ENCODE results near the gene DSCAM.

DSCAM gene

DNA sequence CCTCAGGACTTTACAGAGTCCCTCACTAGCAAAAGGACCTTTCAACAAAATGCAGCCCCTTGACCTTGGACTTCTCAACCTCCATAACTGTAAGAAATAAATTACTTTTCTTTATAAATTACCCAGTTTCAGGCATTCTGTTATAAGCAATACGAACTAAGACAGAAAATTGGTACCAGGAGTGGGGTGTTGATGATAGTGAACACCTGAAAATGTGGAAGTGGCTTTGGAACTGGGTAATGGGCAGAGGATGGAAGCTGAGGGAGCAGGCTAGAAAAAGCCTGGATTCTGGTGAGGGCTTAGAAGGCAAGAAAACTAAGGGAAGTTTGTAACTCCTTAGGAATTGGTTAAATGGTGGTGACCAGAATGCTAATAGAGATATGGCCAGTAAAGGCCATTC is 46.8 kb downstream of the DSCAM start:
- in situ Hi-C loops (cut with HindIII; ENCODE audit: low pct_ligation_motif_present, low sequenced_read_pairs): no loop called here
- DNase-seq: no peak
- TF ChIP-seq, protein P1, sequence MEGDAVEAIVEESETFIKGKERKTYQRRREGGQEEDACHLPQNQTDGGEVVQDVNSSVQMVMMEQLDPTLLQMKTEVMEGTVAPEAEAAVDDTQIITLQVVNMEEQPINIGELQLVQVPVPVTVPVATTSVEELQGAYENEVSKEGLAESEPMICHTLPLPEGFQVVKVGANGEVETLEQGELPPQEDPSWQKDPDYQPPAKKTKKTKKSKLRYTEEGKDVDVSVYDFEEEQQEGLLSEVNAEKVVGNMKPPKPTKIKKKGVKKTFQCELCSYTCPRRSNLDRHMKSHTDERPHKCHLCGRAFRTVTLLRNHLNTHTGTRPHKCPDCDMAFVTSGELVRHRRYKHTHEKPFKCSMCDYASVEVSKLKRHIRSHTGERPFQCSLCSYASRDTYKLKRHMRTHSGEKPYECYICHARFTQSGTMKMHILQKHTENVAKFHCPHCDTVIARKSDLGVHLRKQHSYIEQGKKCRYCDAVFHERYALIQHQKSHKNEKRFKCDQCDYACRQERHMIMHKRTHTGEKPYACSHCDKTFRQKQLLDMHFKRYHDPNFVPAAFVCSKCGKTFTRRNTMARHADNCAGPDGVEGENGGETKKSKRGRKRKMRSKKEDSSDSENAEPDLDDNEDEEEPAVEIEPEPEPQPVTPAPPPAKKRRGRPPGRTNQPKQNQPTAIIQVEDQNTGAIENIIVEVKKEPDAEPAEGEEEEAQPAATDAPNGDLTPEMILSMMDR (IDR thresholded peaks at IDR 0.05; ENCODE audit: low read depth, low read length, missing control alignments): no peak

DNA sequence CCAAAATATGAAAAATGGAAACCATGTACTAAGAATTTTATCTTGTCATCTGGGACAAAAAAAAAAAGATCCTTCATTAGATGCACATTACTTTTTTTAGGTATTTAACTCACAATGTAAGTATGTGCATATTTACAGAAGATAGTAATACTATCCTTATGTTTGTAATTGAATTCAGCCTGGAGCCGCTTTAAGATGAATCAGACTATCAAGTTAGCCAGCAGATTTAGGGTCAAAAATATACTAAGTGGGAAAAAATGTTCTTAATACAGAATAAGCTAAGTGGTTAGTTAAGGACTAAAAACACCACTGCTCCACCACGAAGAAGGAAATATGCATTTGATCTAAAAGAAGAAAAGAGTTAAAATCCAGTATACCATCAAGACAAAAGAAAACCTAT is 49.1 kb downstream of the DSCAM start:
- H3K4me3 ChIP-seq (ENCODE audit: low read depth, low read length): no peak overlapping the region
- H3K27me3 ChIP-seq (replicated peaks): no peaks in the 10 kb centered on the region
- in situ Hi-C loops (cut with HindIII; ENCODE audit: low pct_ligation_motif_present, low sequenced_read_pairs): no loop called here
- H3K27ac ChIP-seq: no peak overlapping the region
- no peak for DNase-seq
- TF ChIP-seq, protein P1 (IDR thresholded peaks at IDR 0.05; ENCODE audit: low read depth, low read length, missing control alignments): no peak
- H3K36me3 ChIP-seq (replicated peaks): no peaks in the 10 kb centered on the region

More for the DNA sequence above, 46.8 kb downstream of the DSCAM start:
- no peak overlapping the region for H3K4me3 ChIP-seq (ENCODE audit: low read depth, low read length)
- no peaks in the 10 kb centered on the region for H3K36me3 ChIP-seq (replicated peaks)
- H3K27me3 ChIP-seq (replicated peaks): no peaks in the 10 kb centered on the region
- H3K27ac ChIP-seq: no peak overlapping the region

DNA sequence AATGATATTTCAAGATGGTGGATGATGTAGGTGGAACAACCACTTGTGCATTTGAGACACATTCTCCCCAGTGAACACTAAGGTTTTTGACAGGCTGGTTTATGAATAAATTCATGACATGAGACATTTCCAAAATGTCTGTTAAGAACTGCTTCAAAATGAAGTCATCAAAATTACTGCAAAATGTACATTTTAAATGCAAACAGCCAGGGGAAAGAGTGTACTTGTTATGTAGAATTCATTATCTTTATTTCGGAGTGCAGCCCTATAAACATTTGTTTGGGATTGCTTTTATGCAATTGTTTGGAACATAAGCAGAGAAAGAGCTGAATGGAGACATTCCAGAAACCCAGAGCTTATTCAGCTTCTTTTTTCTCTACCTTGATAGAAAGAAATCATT is 49.5 kb downstream of the DSCAM start:
- in situ Hi-C loops (cut with HindIII; ENCODE audit: low pct_ligation_motif_present, low sequenced_read_pairs): no loop called here
- Histone ChIP-seq H3K36me3 (replicated peaks) (no peaks in the 10 kb centered on the region), H3K27ac (no peak overlapping the region), H3K4me3 (ENCODE audit: low read depth, low read length) (no peak overlapping the region), H3K27me3 (replicated peaks) (no peaks in the 10 kb centered on the region)
- TF ChIP-seq, protein P1 (IDR thresholded peaks at IDR 0.05; ENCODE audit: low read depth, low read length, missing control alignments): no peak
- DNase-seq: no peak

DNA sequence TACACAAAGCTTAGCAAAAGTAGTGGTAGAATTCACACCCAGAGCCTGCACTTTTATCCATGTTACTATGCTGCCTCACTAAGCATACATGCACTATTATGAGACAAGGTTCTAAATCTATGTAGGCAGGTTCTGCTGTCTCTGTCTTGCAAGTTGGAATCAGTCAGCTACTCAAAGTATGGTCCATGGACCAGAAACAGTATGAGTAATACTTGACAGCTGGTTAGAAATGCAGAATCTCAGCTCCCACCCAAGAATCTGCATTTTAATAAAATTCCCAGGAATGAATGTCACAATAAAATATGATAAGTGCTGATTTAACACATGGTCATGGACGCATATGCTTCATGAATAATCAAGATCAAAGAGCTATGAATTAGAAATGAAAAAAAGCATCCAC is 50.5 kb downstream of the DSCAM start:
- H3K27ac ChIP-seq: no peak overlapping the region
- no peak for DNase-seq
- in situ Hi-C loops (cut with HindIII; ENCODE audit: low pct_ligation_motif_present, low sequenced_read_pairs): no loop called here
- H3K4me3 ChIP-seq (ENCODE audit: low read depth, low read length): no peak overlapping the region
- H3K36me3 ChIP-seq (replicated peaks): no peaks in the 10 kb centered on the region
- no peaks in the 10 kb centered on the region for H3K27me3 ChIP-seq (replicated peaks)
- TF ChIP-seq, protein P1 (IDR thresholded peaks at IDR 0.05; ENCODE audit: low read depth, low read length, missing control alignments): no peak

DNA sequence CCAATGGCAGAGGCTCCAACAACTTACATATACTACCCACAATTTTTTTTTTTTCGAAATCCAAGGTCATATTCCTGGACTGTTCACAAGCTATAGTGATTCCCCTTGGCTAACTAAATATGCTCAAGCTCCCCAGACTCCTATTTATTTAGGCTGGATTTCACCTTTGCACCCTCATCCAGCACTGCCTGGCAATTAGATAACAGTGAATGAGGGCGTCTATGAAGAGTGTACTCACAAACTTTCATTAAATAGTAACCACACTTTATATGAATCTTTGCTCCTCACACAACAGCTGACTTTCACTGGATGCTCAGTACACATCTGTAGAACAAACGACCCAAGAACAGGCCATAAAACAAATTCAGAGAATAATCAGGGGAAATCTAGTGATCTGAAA is 51.6 kb downstream of the DSCAM start:
- Histone ChIP-seq H3K4me3 (ENCODE audit: low read depth, low read length) (no peak overlapping the region), H3K36me3 (replicated peaks) (no peaks in the 10 kb centered on the region), H3K27me3 (replicated peaks) (no peaks in the 10 kb centered on the region), H3K27ac (no peak overlapping the region)
- no peak for DNase-seq
- TF ChIP-seq, protein P1 (IDR thresholded peaks at IDR 0.05; ENCODE audit: low read depth, low read length, missing control alignments): no peak
- in situ Hi-C loops (cut with HindIII; ENCODE audit: low pct_ligation_motif_present, low sequenced_read_pairs): no loop called here

DNA sequence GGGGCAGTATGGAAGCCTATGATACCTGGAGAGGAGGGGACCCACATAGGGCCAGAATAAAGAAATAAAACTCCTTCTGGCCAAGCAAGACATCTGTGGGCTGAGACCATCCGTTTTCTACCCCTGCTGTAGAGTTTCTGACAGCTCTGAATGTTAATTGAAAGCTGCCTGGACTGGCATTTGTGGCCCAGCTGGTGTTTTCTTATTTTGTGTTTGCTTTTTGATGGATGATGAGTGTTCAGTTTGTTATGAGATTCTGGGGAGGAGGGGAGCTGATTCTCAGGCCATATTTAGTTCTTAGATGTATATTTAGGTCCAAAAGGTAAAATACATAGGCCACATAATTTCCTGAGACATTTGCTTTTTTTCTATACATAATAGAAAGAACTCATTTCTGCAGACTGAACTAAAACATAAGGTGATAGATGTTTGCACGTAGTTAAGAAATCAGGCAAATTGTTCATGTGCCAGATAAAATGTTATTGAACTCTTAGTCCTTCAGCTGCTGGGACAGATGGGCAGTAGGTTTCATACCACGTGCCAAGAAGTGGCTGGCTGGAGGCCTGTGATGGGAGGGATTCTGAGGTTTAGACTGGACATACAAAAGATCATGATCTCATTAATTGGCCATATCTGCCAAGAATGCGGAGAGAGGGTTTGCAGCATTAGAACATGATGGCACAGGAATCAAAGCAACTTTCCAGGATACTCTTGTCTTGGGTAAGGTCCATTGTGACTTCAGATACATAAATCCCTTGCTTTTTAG is 54.1 kb downstream of the DSCAM start:
- TF ChIP-seq, protein P1 (IDR thresholded peaks at IDR 0.05; ENCODE audit: low read depth, low read length, missing control alignments): no peak
- Histone ChIP-seq H3K27ac (no peak overlapping the region), H3K4me3 (ENCODE audit: low read depth, low read length) (no peak overlapping the region), H3K36me3 (replicated peaks) (no peaks in the 10 kb centered on the region), H3K27me3 (replicated peaks) (no peaks in the 10 kb centered on the region)
- DNase-seq: no peak
- in situ Hi-C loops (cut with HindIII; ENCODE audit: low pct_ligation_motif_present, low sequenced_read_pairs): no loop called here
